Neural progenitor cell (in vitro differentiated cells): ENCODE measurements around the gene ELOVL3. TPM values are rescaled to one million over a fixed set of nuclear protein-coding genes. Genes with fewer than 3 reads are reported as not detected.

Experiments
- DNase-seq: peaks from one replicate; pipeline ENCODE4 v3.0.0-alpha.2; 2016; ENCODE audit warnings: low spot score
- H2AFZ ChIP-seq: fragments of 200-600 bp; sonication (generic); replicated peaks from 2 replicates; pipeline ENCODE4 v1.6.1; 2016; ENCODE audit warnings: antibody characterized with exemption
- H3F3A ChIP-seq: fragments of 200-600 bp; sonication (generic); 2 replicates; pipeline ENCODE4 v1.6.1; 2016; ENCODE audit warnings: antibody characterized with exemption, low read depth
- H3K27ac ChIP-seq: fragments of 200-600 bp; sonication (generic); 2 replicates; pipeline ENCODE4 v1.5.1; 2016; ENCODE audit warnings: mild to moderate bottlenecking
- H3K27me3 ChIP-seq: fragments of 200-600 bp; sonication (generic); 2 replicates; pipeline ENCODE4 v1.6.1; 2016; ENCODE audit warnings: mild to moderate bottlenecking, moderate library complexity
- H3K36me3 ChIP-seq: fragments of 200-600 bp; sonication (generic); 2 replicates; pipeline ENCODE4 v1.5.1; 2016
- H3K4me1 ChIP-seq: fragments of 200-600 bp; sonication (generic); 2 replicates; pipeline ENCODE4 v1.6.1; 2016; ENCODE audit warnings: mixed run types
- H3K4me2 ChIP-seq: fragments of 200-600 bp; sonication (generic); 2 replicates; pipeline ENCODE4 v1.6.1; 2016
- H3K4me3 ChIP-seq: fragments of 200-600 bp; sonication (generic); 2 replicates; pipeline ENCODE4 v1.5.1; 2016
- H3K79me2 ChIP-seq: fragments of 200-600 bp; sonication (generic); 2 replicates; pipeline ENCODE4 v1.6.1; 2016; ENCODE audit warnings: low read depth
- H3K9ac ChIP-seq: fragments of 200-600 bp; sonication (generic); 2 replicates; pipeline ENCODE4 v1.6.1; 2016
- H3K9me3 ChIP-seq: fragments of 200-600 bp; sonication (generic); 2 replicates; pipeline ENCODE4 v1.5.1; 2016; ENCODE audit warnings: low read depth
- H4K20me1 ChIP-seq: fragments of 200-600 bp; sonication (generic); 2 replicates; pipeline ENCODE4 v1.6.1; 2016; ENCODE audit warnings: low read depth
- H3K27ac Mint-ChIP-seq: 3 replicates; pipeline ENCODE4 v1.8.0; 2021; ENCODE audit warnings: mixed read lengths
- H3K27me3 Mint-ChIP-seq: 2 replicates; pipeline ENCODE4 v1.8.0; 2022; ENCODE audit warnings: low read depth, mild to moderate bottlenecking, inconsistent platforms, moderate library complexity, mixed read lengths; ENCODE audit not compliant: insufficient read depth
- H3K36me3 Mint-ChIP-seq: 3 replicates; pipeline ENCODE4 v1.8.0; 2021; ENCODE audit warnings: mixed read lengths
- H3K4me1 Mint-ChIP-seq: 3 replicates; pipeline ENCODE4 v1.8.0; 2021; ENCODE audit warnings: mixed read lengths
- H3K4me3 Mint-ChIP-seq: 3 replicates; pipeline ENCODE4 v1.8.0; 2021; ENCODE audit warnings: mild to moderate bottlenecking, moderate library complexity, mixed read lengths
- H3K9me3 Mint-ChIP-seq: 3 replicates; pipeline ENCODE4 v1.8.0; 2020; ENCODE audit warnings: mixed read lengths
- CTCF ChIP-seq: fragments of 200-600 bp; sonication (generic); IDR thresholded peaks from 2 replicates; pipeline ENCODE4 v1.5.1; 2017; ENCODE audit warnings: antibody characterized with exemption, mild to moderate bottlenecking
- EZH2 ChIP-seq: fragments of 200-600 bp; sonication (generic); IDR thresholded peaks from 2 replicates; pipeline ENCODE4 v1.6.1; 2017; ENCODE audit warnings: antibody characterized with exemption, mild to moderate bottlenecking, moderate library complexity
- EZH2phosphoT487 ChIP-seq: fragments of 200-600 bp; sonication (generic); IDR thresholded peaks from 2 replicates; pipeline ENCODE4 v1.6.1; 2017; ENCODE audit warnings: antibody characterized with exemption
- total RNA-seq: library from RNA; depleted of rRNA; stranded (reverse); fragments of >200 nt; gene quantifications from 2 replicates; pipeline ENCODE4 v1.2.3, GENCODE V29; 2015; ENCODE audit warnings: low replicate concordance

The ELOVL3 gene
- total RNA-seq, 1 donor from 2014 or later: not detected

GRCh38 chr10:102235598-102235920 is 9.5 kb downstream of the ELOVL3 start:
- H3K36me3 ChIP-seq: no peaks in the 10 kb centered on the region
- no peaks in the 10 kb centered on the region for H3K9me3 Mint-ChIP-seq
- no peak overlapping the region for H3K9ac ChIP-seq
- no peak overlapping the region for H2AFZ ChIP-seq
- H3K27ac Mint-ChIP-seq: no peak overlapping the region
- TF ChIP-seq EZH2phosphoT487: no peak
- TF ChIP-seq EZH2: no peak
- TF ChIP-seq CTCF: no peak
- peaks cover under 1% of the 10 kb centered on the region for H3K4me1 ChIP-seq
- no peaks in the 10 kb centered on the region for H3K79me2 ChIP-seq
- no peak for DNase-seq
- H4K20me1 ChIP-seq: peaks cover 29% of the 10 kb centered on the region
- H3K4me3 ChIP-seq: no peak overlapping the region
- no peak overlapping the region for H3K4me2 ChIP-seq
- H3K27me3 ChIP-seq: peaks cover 100% of the 10 kb centered on the region
- H3K4me3 Mint-ChIP-seq: no peak overlapping the region
- peaks cover 19% of the 10 kb centered on the region for H3F3A ChIP-seq
- peaks cover 23% of the 10 kb centered on the region for H3K4me1 Mint-ChIP-seq
- no peak overlapping the region for H3K27ac ChIP-seq
- no peaks in the 10 kb centered on the region for H3K9me3 ChIP-seq
- no peaks in the 10 kb centered on the region for H3K36me3 Mint-ChIP-seq
- H3K27me3 Mint-ChIP-seq: peaks cover 53% of the 10 kb centered on the region

- H3K4me3 Mint-ChIP-seq: no peak overlapping the region
- Histone ChIP-seq H3K9ac (no peak overlapping the region), H4K20me1 (peaks cover 33% of the 10 kb centered on the region), H3K27me3 (peaks cover 100% of the 10 kb centered on the region), H3K4me3 (no peak overlapping the region), H2AFZ (no peak overlapping the region), H3F3A (peaks cover 20% of the 10 kb centered on the region), H3K79me2 (no peaks in the 10 kb centered on the region), H3K9me3 (no peaks in the 10 kb centered on the region), H3K4me2 (no peak overlapping the region), H3K27ac (no peak overlapping the region), H3K4me1 (peaks cover 5% of the 10 kb centered on the region), H3K36me3 (no peaks in the 10 kb centered on the region)
- DNase-seq: no peak
- no peaks in the 10 kb centered on the region for H3K9me3 Mint-ChIP-seq
- H3K36me3 Mint-ChIP-seq: no peaks in the 10 kb centered on the region
- TF ChIP-seq EZH2phosphoT487: no peak
- no peak for TF ChIP-seq CTCF
- TF ChIP-seq EZH2: no peak
- H3K4me1 Mint-ChIP-seq: peaks cover 25% of the 10 kb centered on the region
- peaks cover 54% of the 10 kb centered on the region for H3K27me3 Mint-ChIP-seq
- no peak overlapping the region for H3K27ac Mint-ChIP-seq
Measured at GRCh38 chr10:102236006-102236405, 9.9 kb downstream of the ELOVL3 start.

- Mint-ChIP-seq H3K4me3 (no peak overlapping the region), H3K4me1 (peaks cover 30% of the 10 kb centered on the region), H3K27ac (no peak overlapping the region), H3K36me3 (no peaks in the 10 kb centered on the region), H3K27me3 (peaks cover 48% of the 10 kb centered on the region), H3K9me3 (no peaks in the 10 kb centered on the region)
- H3K36me3 ChIP-seq: no peaks in the 10 kb centered on the region
- no peaks in the 10 kb centered on the region for H3K9me3 ChIP-seq
- no peak for DNase-seq
- H3K4me3 ChIP-seq: no peak overlapping the region
- peaks cover 12% of the 10 kb centered on the region for H3F3A ChIP-seq
- H3K4me2 ChIP-seq: no peak overlapping the region
- peaks cover 100% of the 10 kb centered on the region for H3K27me3 ChIP-seq
- H3K4me1 ChIP-seq: peaks cover 10% of the 10 kb centered on the region
- no peaks in the 10 kb centered on the region for H3K79me2 ChIP-seq
- no peak for TF ChIP-seq CTCF
- no peak for TF ChIP-seq EZH2
- TF ChIP-seq EZH2phosphoT487: no peak
- no peak overlapping the region for H2AFZ ChIP-seq
- no peak overlapping the region for H3K27ac ChIP-seq
- no peak overlapping the region for H3K9ac ChIP-seq
- peaks cover 27% of the 10 kb centered on the region for H4K20me1 ChIP-seq
Measured at GRCh38 chr10:102237711-102238252, 11.7 kb downstream of the ELOVL3 start.
